GM12865 (cell line): ENCODE measurements around the gene ITGA6.

Experiments
- DNase-seq: peaks from one replicate; pipeline ENCODE4 v3.0.0; 2010; ENCODE audit warnings: low read depth
- H3K4me3 ChIP-seq: 2 replicates; pipeline ENCODE4 v1.5.1; 2011; ENCODE audit warnings: mild to moderate bottlenecking, low read depth, low read length, control low read depth
- CTCF ChIP-seq: IDR thresholded peaks from 2 replicates; pipeline ENCODE4 v1.5.1; 2011; ENCODE audit warnings: low read length, control low read depth, low read depth, inconsistent platforms; ENCODE audit not compliant: insufficient read depth; ENCODE audit errors: missing control alignments

ITGA6 gene

GRCh38 chr2:172404824-172405223 is 22.6 kb upstream of the ITGA6 start:
- no peak overlapping the region for H3K4me3 ChIP-seq
- no peak for TF ChIP-seq CTCF

GRCh38 chr2:172405673-172406072 is 21.7 kb upstream of the ITGA6 start:
- DNase-seq, result no peak
- no peak overlapping the region for H3K4me3 ChIP-seq
- TF ChIP-seq CTCF, result no peak

More at GRCh38 chr2:172404824-172405223, 22.6 kb upstream of the ITGA6 start:
- no peak for DNase-seq

GRCh38 chr2:172408143-172408766 is 19.1 kb upstream of the ITGA6 start:
- DNase-seq, result no peak
- H3K4me3 ChIP-seq, result no peak overlapping the region
- no peak for TF ChIP-seq CTCF

- DNase-seq, result no peak
- TF ChIP-seq CTCF, result no peak
- H3K4me3 ChIP-seq, result no peak overlapping the region
Observed at GRCh38 chr2:172409042-172409441, 18.3 kb upstream of the ITGA6 start.

- no peak for DNase-seq
- H3K4me3 ChIP-seq, result no peak overlapping the region
- no peak for TF ChIP-seq CTCF
Observed at GRCh38 chr2:172412984-172413492, 14.3 kb upstream of the ITGA6 start.

- DNase-seq, result no peak
- TF ChIP-seq CTCF, result no peak
Observed at GRCh38 chr2:172415157-172415864, 12.1 kb upstream of the ITGA6 start.

GRCh38 chr2:172415865-172416183 is 11.6 kb upstream of the ITGA6 start:
- no peak overlapping the region for H3K4me3 ChIP-seq
- no peak for DNase-seq
- TF ChIP-seq CTCF, result no peak

More at GRCh38 chr2:172415157-172415864, 12.1 kb upstream of the ITGA6 start:
- H3K4me3 ChIP-seq, result no peak overlapping the region
